ENCODE results near the gene TFF2. TPM values are rescaled to one million over a fixed set of nuclear protein-coding genes. Genes with fewer than 3 reads are reported as not detected.

TFF2 gene, protein sequence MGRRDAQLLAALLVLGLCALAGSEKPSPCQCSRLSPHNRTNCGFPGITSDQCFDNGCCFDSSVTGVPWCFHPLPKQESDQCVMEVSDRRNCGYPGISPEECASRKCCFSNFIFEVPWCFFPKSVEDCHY
- total RNA-seq: not detected in 2 replicates

DNA sequence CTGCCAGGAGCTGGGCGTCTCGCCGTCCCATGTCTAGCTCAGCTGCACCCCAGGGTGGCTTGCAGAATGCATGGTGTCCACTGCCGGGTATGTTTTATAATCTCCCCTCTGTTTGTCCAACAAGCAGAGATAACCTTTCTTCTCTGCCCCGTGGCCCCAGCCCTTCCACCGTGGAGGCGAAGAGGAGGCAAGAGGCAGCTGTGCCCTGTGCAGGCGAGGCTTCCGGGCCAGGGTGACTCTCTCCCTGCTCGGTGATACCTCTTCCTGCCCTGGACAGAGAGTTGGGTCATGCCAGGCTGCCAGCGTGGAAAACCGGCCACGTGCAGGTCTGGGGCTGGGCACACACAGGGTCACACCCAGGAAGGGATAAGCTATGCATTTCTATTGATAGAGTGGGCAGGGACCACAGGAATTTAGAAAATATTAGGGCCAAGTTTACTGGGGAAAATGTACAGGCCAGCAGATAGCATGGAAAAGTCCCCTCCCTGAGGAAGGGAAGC is at the start of gene TFF2:
TSS of gene TFF2 (minus strand) at position 68 of the 500 bp plus-strand sequence. CDS start at position 31, 37 bp downstream.

DNA sequence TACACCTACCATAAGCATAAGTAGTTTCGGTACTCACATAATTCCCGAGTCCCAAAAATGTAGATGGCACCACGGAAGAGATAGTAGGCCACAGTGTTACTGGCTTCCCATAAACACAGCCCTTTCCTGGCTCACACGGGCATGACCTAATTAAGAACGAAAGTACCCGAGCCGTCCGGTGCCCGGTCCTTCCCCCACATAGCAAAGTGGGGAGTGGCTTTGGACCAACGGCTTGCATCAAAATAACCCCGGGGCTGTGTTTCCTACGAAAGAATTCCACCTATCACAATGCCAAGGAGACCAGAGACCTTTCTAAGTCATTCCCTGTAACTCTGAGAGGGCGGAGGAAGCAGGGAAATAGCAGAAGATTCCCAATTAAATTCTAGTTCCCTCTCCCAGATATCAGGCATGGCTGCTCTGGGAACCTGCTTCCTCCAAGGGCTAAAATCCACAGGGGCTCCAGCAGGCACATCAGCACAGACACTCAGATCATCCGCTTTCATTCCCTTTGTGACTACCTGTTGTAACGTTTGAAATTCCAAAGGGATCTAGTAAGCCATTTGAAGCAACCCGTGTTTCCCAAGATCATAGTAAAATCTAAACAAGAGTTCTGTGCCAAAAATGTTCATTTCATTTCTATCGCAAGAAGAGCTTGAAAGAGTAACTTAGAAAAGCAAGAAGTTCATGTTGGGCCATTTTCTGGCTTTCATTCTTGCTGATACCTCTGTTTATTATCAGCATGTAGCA is 45.3 kb upstream of the TFF2 start, which contains the start of gene TMPRSS3:
TSS of gene TMPRSS3 (minus strand) at position 148 of the 747 bp plus-strand sequence. CDS start 635 bp downstream, outside the sequence.

DNA sequence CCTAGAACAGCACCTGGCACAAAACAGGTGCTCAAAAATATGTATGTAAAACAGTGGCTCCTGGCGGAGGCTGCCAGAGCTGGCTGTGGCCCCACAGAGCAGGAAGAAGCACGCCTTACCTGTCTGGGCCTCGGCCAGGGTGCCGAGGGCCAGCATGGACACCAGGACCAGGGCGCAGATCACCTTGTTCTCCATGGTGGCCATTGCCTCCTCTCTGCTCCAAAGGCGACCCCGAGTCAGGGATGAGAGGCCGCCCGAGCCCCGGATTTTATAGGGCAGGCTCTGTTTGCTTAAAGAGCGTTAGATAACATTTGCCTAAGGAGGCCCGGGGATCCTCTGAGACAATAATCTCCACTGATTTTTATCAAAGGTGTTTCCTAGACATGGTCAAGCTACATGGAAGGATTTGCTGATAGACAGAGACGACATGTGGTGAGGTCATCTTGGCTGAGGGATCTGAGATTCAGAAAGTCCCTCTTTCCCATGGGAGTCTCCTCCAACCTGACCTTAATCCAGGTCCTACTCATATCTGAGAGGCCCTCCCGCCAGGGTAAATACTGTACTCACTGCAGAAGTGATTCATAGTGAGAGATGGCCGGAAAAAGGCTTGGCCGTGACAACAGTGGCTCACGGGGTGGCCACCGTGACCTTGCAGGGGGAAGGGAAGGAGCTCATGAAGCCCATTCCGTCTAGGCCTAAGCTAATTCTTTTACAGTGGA is 15.7 kb upstream of the TFF2 start, which contains the start of gene TFF1:
TSS of gene TFF1 (minus strand) at position 244 of the 719 bp plus-strand sequence. CDS start at position 204, 40 bp downstream.

DNA sequence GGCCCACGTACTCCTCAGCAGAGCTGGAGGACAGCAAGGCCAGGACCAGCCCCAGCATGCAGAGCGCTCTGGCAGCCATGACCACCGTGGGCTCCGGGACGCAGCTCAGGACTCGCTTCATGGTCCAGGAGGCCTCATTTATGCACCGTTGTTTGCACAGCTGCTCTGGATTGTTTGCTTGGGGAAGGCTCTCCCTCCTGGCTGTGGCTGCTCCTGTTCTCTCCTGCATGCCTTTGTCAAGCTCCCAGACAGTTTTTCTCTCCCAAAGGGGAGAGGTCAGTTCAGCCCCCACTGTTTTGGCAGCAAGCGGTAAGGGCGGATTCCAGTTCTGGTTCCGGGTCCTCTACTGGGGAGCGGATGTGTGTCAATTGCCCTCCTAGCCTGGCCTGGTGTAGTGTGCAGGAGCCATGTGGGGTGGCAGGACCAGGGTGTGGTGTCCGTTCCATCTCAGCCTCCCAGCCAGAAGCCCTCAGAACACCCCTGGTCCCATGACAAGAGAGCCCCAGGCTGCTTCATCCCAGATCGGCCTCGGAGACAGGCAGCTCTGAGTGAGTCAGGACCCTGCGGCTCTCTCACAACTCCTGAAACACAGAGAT is 35.4 kb downstream of the TFF2 start, which contains the start of gene TFF3:
TSS of gene TFF3 (minus strand) at position 114 of the 596 bp plus-strand sequence. CDS start at position 79, 35 bp downstream.

Other genes with a start within 250 kb of the TFF2 start
- 147 and 186 TPM in 2 replicates for gene ABCG1, start 131.9 kb downstream of the TFF2 start, total RNA-seq
- gene TFF3, start 35.6 kb downstream of the TFF2 start, total RNA-seq: 163 and 275 TPM in 2 replicates
- not detected in 2 replicates for gene TFF1, start 15.5 kb upstream of the TFF2 start, total RNA-seq
- not detected in 2 replicates for gene TMPRSS3, start 45.1 kb upstream of the TFF2 start, total RNA-seq
- not detected in 2 replicates for gene UBASH3A, start 52.9 kb upstream of the TFF2 start, total RNA-seq
- gene RSPH1, start 145.2 kb upstream of the TFF2 start, total RNA-seq: not detected in 2 replicates
- gene SLC37A1, start 162.9 kb upstream of the TFF2 start, total RNA-seq: 10.0 and 18.3 TPM in 2 replicates

Measured in dermis lymphatic vessel endothelial cell (primary cell).